Vagina (tissue), 2 donors: ENCODE data around the gene OMG.

Experiments used
- POLR2A ChIP-seq, 2 donors: fragments of 450-650 bp; IDR thresholded peaks; one replicate each; pipeline ENCODE4 v1.6.1; 2017; ENCODE audit warnings: antibody characterized with exemption in 2 of 2, mild to moderate bottlenecking in 2 of 2, moderate library complexity in 2 of 2
- POLR2AphosphoS5 ChIP-seq, 2 donors: sonication (generic); formaldehyde crosslinking; IDR thresholded peaks; one replicate each; pipeline ENCODE4 v1.9.0; 2017; ENCODE audit warnings: antibody characterized with exemption in 2 of 2, mild to moderate bottlenecking in 2 of 2, low read depth in 1 of 2; ENCODE audit not compliant: insufficient read depth in 1 of 2
- TF ChIP-seq, protein P1 (sequence below), 3 experiments: fragments of 450-650 bp in 2 of 3; fragments of 200-600 bp in 1 of 3; sonication (generic) in 1 of 3; IDR thresholded peaks; one replicate each; pipeline ENCODE4 v1.5.1; 2017 to 2019; ENCODE audit warnings: antibody characterized with exemption in 3 of 3, mild to moderate bottlenecking in 2 of 3, moderate library complexity in 2 of 3

DNA sequence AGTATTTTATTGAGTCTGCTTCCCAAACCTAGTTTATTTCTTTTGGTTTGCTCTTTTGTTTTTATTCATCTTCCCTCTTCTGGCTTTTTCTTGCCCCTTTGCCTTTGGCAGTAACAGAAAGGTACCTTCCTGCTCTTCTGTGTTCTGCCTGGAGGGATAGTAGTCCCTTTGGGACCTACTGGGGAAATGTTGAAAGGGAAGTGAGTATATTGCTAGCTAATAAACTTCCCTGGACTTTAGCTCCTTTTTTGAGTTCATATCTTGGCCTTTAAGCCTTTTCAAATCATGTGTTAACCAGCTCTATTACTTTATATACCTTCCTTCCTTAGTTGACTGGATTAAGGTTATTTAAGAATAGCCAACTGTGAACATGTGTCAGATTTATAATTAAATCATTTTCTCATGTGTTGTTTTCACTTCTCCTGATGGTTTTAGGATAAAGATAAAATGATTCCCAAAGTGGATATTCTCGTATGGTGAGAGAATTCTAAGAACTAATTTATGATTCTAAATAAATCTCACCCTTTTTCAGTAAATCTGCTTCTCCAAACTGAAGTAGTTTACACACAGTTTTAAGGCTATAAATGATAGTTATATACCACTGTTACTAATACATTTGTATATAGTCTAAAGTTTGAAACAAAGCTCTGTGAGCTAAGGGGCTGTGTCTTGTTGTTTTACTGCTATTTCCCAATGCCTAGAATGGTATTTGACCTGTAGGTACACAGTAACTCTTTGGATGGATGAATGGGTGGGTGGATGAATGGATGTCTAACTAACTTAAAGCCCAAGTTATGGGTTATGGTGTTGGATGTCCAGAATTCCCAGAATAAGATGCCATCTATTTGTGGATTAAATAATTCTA, 45.7 kb downstream of the OMG start:
- TF ChIP-seq, protein P1, sequence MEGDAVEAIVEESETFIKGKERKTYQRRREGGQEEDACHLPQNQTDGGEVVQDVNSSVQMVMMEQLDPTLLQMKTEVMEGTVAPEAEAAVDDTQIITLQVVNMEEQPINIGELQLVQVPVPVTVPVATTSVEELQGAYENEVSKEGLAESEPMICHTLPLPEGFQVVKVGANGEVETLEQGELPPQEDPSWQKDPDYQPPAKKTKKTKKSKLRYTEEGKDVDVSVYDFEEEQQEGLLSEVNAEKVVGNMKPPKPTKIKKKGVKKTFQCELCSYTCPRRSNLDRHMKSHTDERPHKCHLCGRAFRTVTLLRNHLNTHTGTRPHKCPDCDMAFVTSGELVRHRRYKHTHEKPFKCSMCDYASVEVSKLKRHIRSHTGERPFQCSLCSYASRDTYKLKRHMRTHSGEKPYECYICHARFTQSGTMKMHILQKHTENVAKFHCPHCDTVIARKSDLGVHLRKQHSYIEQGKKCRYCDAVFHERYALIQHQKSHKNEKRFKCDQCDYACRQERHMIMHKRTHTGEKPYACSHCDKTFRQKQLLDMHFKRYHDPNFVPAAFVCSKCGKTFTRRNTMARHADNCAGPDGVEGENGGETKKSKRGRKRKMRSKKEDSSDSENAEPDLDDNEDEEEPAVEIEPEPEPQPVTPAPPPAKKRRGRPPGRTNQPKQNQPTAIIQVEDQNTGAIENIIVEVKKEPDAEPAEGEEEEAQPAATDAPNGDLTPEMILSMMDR (IDR thresholded peaks at IDR 0.05) = no peak
- TF ChIP-seq POLR2A (IDR thresholded peaks at IDR 0.05) = no peak
- TF ChIP-seq POLR2AphosphoS5 (IDR thresholded peaks at IDR 0.05; ENCODE audit: insufficient read depth in 1 of 2, low read depth in 1 of 2) = no peak
